Erythroblast (primary cell): Measurements from ENCODE around the gene SLC66A3.

ENCODE experiments used
- GATA1 ChIP-seq: IDR thresholded peaks from 2 replicates; pipeline ENCODE4 v1.6.1; 2011; ENCODE audit warnings: low read depth, mild to moderate bottlenecking, control low read depth, low read length, moderate library complexity
- POLR2A ChIP-seq: IDR thresholded peaks from 2 replicates; pipeline ENCODE4 v1.6.1; 2011; ENCODE audit warnings: mild to moderate bottlenecking, low read length

DNA sequence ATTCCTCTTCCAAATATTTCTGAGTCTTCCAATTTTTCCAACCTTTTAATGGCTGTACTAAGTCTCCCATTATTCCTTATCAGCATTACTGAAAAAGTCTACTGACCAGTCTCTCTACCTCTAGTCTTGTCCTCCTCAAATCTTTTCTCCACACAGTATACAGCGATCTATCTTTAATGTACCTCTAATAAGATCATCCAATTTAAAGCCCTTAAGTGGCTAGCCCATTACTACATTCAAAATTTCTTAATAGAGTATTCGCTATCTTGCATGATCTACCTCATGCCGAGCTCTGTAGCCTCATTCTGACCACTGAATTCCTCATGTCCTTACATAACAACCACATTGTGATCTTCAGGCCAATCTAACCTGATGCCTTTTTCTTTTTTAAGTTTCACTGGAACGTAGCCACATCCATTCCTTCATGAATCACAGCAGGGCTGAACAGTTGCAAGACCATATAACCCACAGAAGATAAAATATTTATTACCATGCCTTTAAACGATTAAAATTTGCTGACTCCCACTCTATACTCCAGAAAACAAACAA is 57.9 kb downstream of the SLC66A3 start:
- TF ChIP-seq POLR2A (no peak), GATA1 (no peak)
